SK-N-SH treated with all-trans-retinoic acid at 6 μM for 48 hours (cell line): ENCODE data around the gene ABHD17B.
"Not testable (repeated sequence)": the region's sequence is repeated elsewhere in the genome, so short reads cannot be mapped to it uniquely, and the experiment has no call there.

Experiments used
- ATAC-seq: fragments of 200-7000 bp; cut with Tn5 transposase; 3 replicates; pipeline ENCODE4 v1.9.1; 2020; ENCODE audit warnings: mild to moderate bottlenecking, moderate library complexity
- ARNTL ChIP-seq: fragments of 450-650 bp; formaldehyde crosslinking; IDR thresholded peaks from 2 replicates; pipeline ENCODE4 v1.5.0; 2020; ENCODE audit warnings: low read depth, mild to moderate bottlenecking, moderate library complexity, borderline replicate concordance
- BACH2 ChIP-seq: fragments of 250-450 bp; sonication (Bioruptor Pico); IDR thresholded peaks from 2 replicates; pipeline ENCODE4 v1.9.0; 2021; ENCODE audit warnings: mild to moderate bottlenecking, borderline replicate concordance
- CSDC2 ChIP-seq: fragments of 250-450 bp; sonication (Bioruptor Pico); IDR thresholded peaks from 2 replicates; pipeline ENCODE4 v1.5.0; 2020; ENCODE audit warnings: mild to moderate bottlenecking, moderate library complexity
- ESRRG ChIP-seq: fragments of 250-450 bp; sonication (Bioruptor Pico); IDR thresholded peaks from 2 replicates; pipeline ENCODE4 v1.6.1; 2021; ENCODE audit warnings: mild to moderate bottlenecking
- GLIS3 ChIP-seq: fragments of 250-450 bp; sonication (Bioruptor Pico); IDR thresholded peaks from 2 replicates; pipeline ENCODE4 v1.5.0; 2020; ENCODE audit warnings: mild to moderate bottlenecking, moderate library complexity
- ISL1 ChIP-seq: fragments of 250-450 bp; sonication (Bioruptor Pico); IDR thresholded peaks from 2 replicates; pipeline ENCODE4 v2.1.2; 2022; ENCODE audit warnings: mild to moderate bottlenecking, moderate library complexity
- OSR1 ChIP-seq: fragments of 250-450 bp; sonication (Bioruptor Pico); IDR thresholded peaks from 2 replicates; pipeline ENCODE4 v1.8.0; 2022; ENCODE audit warnings: moderate library complexity, mild to moderate bottlenecking, inconsistent platforms
- RARB ChIP-seq: fragments of 250-450 bp; sonication (Bioruptor Pico); IDR thresholded peaks from 2 replicates; pipeline ENCODE4 v1.8.0; 2021; ENCODE audit warnings: mild to moderate bottlenecking, moderate library complexity
- SNAI2 ChIP-seq: fragments of 250-450 bp; sonication (Bioruptor Pico); IDR thresholded peaks from 2 replicates; pipeline ENCODE4 v1.5.0; 2020; ENCODE audit warnings: mild to moderate bottlenecking, moderate library complexity
- TOX ChIP-seq: fragments of 250-450 bp; sonication (Bioruptor Pico); IDR thresholded peaks from 2 replicates; pipeline ENCODE4 v1.8.0; 2021; ENCODE audit warnings: mild to moderate bottlenecking, moderate library complexity, borderline replicate concordance
- ZC3H10 ChIP-seq: fragments of 250-450 bp; sonication (Bioruptor Pico); IDR thresholded peaks from 2 replicates; pipeline ENCODE4 v1.5.1; 2021; ENCODE audit warnings: mild to moderate bottlenecking, moderate library complexity
- ZFP3 ChIP-seq: fragments of 250-450 bp; sonication (Bioruptor Pico); IDR thresholded peaks from 2 replicates; pipeline ENCODE4 v1.5.0; 2020; ENCODE audit warnings: mild to moderate bottlenecking, moderate library complexity
- ZFP30 ChIP-seq: fragments of 450-650 bp; formaldehyde crosslinking; IDR thresholded peaks from 2 replicates; pipeline ENCODE4 v1.5.0; 2022; ENCODE audit warnings: mild to moderate bottlenecking, moderate library complexity
- ZNF565 ChIP-seq: fragments of 450-650 bp; formaldehyde crosslinking; conservative IDR thresholded peaks from 2 replicates; pipeline ENCODE4 v1.5.0; 2020; ENCODE audit warnings: low read depth, mild to moderate bottlenecking, moderate library complexity
- ZNF70 ChIP-seq: fragments of 450-650 bp; formaldehyde crosslinking; IDR thresholded peaks from 2 replicates; pipeline ENCODE4 v1.5.0; 2020; ENCODE audit warnings: mild to moderate bottlenecking, moderate library complexity
- ZNF8 ChIP-seq: fragments of 450-650 bp; formaldehyde crosslinking; IDR thresholded peaks from 2 replicates; pipeline ENCODE4 v1.5.0; 2020; ENCODE audit warnings: mild to moderate bottlenecking, moderate library complexity
- TF ChIP-seq, protein P1 (sequence below): fragments of 250-450 bp; sonication (Bioruptor Pico); IDR thresholded peaks from 2 replicates; pipeline ENCODE4 v1.8.0; 2021; ENCODE audit warnings: low read depth, mild to moderate bottlenecking, moderate library complexity, borderline replicate concordance
- TF ChIP-seq, protein P2 (sequence below): fragments of 250-450 bp; sonication (Bioruptor Pico); IDR thresholded peaks from 2 replicates; pipeline ENCODE4 v1.5.0; 2020; ENCODE audit warnings: mild to moderate bottlenecking, moderate library complexity
- TF ChIP-seq, protein P3 (sequence below): fragments of 250-450 bp; sonication (Bioruptor Pico); IDR thresholded peaks from 2 replicates; pipeline ENCODE4 v1.5.1; 2020; ENCODE audit warnings: low read depth, mild to moderate bottlenecking, moderate library complexity
- TF ChIP-seq, protein P4 (sequence below): fragments of 250-450 bp; sonication (Bioruptor Pico); IDR thresholded peaks from 2 replicates; pipeline ENCODE4 v1.5.1; 2021; ENCODE audit warnings: mild to moderate bottlenecking, moderate library complexity

Gene ABHD17B

DNA sequence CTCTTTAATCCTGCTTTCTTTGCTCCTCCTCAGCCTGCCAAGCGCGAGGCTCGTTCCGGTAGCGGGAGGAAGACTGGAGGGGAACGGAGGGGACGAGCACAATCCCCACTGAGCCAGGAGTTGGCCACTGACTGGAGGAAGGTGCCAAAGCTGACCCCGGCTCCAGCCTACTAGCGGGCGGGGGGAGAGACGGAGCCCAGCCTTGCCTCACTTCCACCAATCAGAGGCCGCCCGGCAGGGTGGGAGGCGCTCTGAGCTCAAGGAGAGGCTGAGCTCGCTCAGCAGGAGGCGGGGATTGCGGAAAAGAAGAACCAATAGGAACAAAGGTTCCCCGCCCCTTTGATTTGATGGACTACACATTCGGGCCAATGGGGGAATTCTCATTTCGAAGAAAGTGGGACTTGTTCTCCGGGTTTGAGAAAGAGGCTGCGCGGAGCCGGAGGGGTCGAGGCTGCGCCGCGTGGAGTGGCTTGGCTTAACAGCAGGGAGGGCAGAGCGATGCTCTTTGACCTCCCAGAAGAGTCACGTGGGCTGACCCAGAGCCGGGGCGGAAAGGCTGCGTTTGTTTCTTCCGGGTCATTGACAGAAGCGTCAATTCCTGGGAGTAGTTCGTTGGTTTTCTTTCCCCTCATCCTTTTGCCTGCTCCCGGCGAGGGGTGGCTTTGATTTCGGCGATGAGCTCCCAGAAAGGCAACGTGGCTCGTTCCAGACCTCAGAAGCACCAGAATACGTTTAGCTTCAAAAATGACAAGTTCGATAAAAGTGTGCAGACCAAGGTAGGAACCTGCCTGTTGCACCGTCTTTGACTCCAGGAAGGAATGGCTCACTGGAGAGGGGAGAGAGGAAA lies at the start of gene ABHD17B, which contains the start of gene C9orf85:
Gene ABHD17B (minus strand): TSS at position 133 of the 847 bp plus-strand sequence. CDS start 36,113 bp downstream, outside the sequence.
Gene C9orf85 (plus strand): TSS at position 579 of the 847 bp plus-strand sequence. CDS start 96 bp downstream, at position 675.
- TF ChIP-seq ISL1: no peak
- TF ChIP-seq, protein P1, sequence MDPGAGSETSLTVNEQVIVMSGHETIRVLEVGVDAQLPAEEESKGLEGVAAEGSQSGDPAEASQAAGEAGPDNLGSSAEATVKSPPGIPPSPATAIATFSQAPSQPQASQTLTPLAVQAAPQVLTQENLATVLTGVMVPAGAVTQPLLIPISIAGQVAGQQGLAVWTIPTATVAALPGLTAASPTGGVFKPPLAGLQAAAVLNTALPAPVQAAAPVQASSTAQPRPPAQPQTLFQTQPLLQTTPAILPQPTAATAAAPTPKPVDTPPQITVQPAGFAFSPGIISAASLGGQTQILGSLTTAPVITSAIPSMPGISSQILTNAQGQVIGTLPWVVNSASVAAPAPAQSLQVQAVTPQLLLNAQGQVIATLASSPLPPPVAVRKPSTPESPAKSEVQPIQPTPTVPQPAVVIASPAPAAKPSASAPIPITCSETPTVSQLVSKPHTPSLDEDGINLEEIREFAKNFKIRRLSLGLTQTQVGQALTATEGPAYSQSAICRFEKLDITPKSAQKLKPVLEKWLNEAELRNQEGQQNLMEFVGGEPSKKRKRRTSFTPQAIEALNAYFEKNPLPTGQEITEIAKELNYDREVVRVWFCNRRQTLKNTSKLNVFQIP (CRISPR knock-in tag): peak; percentile 73; the same call in 1 of the 2 replicates
- ATAC-seq: peak; percentile 95

DNA sequence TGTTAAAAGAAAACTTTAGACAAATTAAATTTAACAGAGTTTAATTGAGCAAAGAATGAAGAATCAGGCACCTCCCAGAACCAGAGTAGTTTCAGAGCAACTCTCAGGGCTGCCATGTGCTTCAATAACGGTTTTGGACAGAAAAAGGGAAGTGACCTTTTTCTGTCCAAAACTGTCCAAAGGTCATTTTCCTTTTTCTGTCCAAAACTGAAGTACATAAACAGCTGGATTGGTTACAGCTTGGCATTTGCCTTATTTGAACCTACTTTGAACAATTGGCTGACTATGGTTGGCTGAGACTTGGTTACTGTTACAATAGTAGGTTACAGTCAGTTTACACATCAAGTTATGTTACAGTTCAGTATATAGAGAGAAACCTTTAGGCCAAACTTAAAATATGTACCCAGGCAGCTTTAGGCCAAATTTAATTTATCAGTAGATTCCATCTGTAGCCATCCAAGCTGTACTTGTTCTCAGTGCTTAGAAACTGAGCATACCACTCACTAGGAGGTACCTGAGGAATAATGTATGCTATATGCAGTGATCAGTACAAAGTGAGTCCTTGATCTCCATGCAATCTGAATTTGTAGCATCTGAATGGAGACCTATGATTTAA lies 44.4 kb upstream of the ABHD17B start:
- no peak for TF ChIP-seq ISL1
- TF ChIP-seq SNAI2 (CRISPR knock-in tag): no peak
- TF ChIP-seq BACH2 (CRISPR knock-in tag): no peak
- TF ChIP-seq CSDC2 (CRISPR knock-in tag): no peak
- TF ChIP-seq ZC3H10: no peak
- no peak for TF ChIP-seq ARNTL (CRISPR knock-in tag)
- TF ChIP-seq RARB: no peak
- TF ChIP-seq, protein P1 (CRISPR knock-in tag): no peak
- TF ChIP-seq, protein P2, sequence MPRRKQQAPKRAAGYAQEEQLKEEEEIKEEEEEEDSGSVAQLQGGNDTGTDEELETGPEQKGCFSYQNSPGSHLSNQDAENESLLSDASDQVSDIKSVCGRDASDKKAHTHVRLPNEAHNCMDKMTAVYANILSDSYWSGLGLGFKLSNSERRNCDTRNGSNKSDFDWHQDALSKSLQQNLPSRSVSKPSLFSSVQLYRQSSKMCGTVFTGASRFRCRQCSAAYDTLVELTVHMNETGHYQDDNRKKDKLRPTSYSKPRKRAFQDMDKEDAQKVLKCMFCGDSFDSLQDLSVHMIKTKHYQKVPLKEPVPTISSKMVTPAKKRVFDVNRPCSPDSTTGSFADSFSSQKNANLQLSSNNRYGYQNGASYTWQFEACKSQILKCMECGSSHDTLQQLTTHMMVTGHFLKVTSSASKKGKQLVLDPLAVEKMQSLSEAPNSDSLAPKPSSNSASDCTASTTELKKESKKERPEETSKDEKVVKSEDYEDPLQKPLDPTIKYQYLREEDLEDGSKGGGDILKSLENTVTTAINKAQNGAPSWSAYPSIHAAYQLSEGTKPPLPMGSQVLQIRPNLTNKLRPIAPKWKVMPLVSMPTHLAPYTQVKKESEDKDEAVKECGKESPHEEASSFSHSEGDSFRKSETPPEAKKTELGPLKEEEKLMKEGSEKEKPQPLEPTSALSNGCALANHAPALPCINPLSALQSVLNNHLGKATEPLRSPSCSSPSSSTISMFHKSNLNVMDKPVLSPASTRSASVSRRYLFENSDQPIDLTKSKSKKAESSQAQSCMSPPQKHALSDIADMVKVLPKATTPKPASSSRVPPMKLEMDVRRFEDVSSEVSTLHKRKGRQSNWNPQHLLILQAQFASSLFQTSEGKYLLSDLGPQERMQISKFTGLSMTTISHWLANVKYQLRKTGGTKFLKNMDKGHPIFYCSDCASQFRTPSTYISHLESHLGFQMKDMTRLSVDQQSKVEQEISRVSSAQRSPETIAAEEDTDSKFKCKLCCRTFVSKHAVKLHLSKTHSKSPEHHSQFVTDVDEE (CRISPR knock-in tag): no peak
- no peak for TF ChIP-seq ZNF565 (CRISPR knock-in tag)
- no peak for TF ChIP-seq ZFP3 (CRISPR knock-in tag)
- TF ChIP-seq, protein P3, sequence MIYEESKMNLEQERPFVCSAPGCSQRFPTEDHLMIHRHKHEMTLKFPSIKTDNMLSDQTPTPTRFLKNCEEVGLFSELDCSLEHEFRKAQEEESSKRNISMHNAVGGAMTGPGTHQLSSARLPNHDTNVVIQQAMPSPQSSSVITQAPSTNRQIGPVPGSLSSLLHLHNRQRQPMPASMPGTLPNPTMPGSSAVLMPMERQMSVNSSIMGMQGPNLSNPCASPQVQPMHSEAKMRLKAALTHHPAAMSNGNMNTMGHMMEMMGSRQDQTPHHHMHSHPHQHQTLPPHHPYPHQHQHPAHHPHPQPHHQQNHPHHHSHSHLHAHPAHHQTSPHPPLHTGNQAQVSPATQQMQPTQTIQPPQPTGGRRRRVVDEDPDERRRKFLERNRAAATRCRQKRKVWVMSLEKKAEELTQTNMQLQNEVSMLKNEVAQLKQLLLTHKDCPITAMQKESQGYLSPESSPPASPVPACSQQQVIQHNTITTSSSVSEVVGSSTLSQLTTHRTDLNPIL: no peak
- TF ChIP-seq TOX: no peak
- TF ChIP-seq ZFP30 (CRISPR knock-in tag): no peak
- TF ChIP-seq ZNF70: no peak
- TF ChIP-seq ZNF8: no peak
- no peak for TF ChIP-seq GLIS3
- TF ChIP-seq OSR1 (CRISPR knock-in tag): no peak
- TF ChIP-seq, protein P4, sequence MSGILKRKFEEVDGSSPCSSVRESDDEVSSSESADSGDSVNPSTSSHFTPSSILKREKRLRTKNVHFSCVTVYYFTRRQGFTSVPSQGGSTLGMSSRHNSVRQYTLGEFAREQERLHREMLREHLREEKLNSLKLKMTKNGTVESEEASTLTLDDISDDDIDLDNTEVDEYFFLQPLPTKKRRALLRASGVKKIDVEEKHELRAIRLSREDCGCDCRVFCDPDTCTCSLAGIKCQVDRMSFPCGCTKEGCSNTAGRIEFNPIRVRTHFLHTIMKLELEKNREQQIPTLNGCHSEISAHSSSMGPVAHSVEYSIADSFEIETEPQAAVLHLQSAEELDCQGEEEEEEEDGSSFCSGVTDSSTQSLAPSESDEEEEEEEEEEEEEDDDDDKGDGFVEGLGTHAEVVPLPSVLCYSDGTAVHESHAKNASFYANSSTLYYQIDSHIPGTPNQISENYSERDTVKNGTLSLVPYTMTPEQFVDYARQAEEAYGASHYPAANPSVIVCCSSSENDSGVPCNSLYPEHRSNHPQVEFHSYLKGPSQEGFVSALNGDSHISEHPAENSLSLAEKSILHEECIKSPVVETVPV: no peak
- TF ChIP-seq ESRRG (CRISPR knock-in tag): no peak
- no peak for ATAC-seq

DNA sequence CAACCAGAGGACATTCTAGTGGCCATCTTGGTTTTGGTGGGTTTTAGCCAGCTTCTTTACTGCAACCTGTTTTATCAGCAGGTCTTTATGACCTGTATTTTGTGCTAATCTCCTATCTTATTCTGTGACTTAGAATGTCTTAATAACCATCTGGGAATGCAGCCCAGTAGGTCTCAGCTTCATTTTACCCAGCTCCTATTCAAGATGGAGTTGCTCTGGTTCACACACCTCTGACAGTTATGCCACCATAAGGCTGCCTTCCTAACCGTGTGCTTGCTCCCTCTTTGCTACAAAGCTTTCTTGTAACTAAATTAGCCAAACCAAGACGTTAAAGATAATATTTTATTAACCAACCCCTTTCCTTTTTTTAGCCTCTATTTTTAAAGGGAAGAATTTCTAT lies 43.7 kb upstream of the ABHD17B start:
- not testable (repeated sequence) for ATAC-seq
